Endothelial cell of umbilical vein (primary cell): ENCODE results near the gene PLG. TPM values are rescaled to one million over a fixed set of nuclear protein-coding genes. Genes with fewer than 3 reads are reported as not detected.

Source experiments
- BruUV-seq: library from RNA; stranded (reverse); fragments of 400-500 nt; replicated peaks from 2 replicates; lab custom pipeline; 2021; lab: Mats Ljungman, UMichigan
- CTCF ChIA-PET: fragments of 300-600, 350-600 bp; sonication (Branson Sonifier 250); formaldehyde crosslinking; loops from one replicate; lab custom pipeline; 2021; ENCODE audit warnings: antibody characterized with exemption, inconsistent platforms; lab: Charles Lee
- POLR2A ChIA-PET: fragments of 300-600, 350-600 bp; sonication (Branson Sonifier 250); formaldehyde crosslinking; loops from one replicate; lab custom pipeline; 2021; ENCODE audit warnings: antibody characterized with exemption, inconsistent platforms; lab: Charles Lee
- DNase-seq: peaks from one replicate; pipeline ENCODE4 v3.0.0-alpha.2; 2011; ENCODE audit warnings: low read depth, low spot score
- FAIRE-seq: peaks from 2 replicates; lab custom pipeline; 2011; peaks lifted over from hg19 to GRCh38; lab: Jason Lieb, UNC
- H2AFZ ChIP-seq: 2 replicates; pipeline ENCODE4 v1.6.0; 2012; ENCODE audit warnings: low read depth, low read length, control low read depth, inconsistent platforms
- H3K27ac ChIP-seq: 2 replicates; pipeline ENCODE4 v1.5.1; 2011; ENCODE audit warnings: low read depth, mild to moderate bottlenecking, control low read depth, low read length, moderate library complexity; ENCODE audit not compliant: insufficient read depth
- H3K27me3 ChIP-seq, 2 experiments: 2 replicates each; pipeline versions ENCODE4 v1.6.0 to v1.6.1; 2011; ENCODE audit warnings: low read length in 2 of 2, mixed read lengths in 1 of 2; ENCODE audit not compliant: control insufficient read depth in 2 of 2, insufficient read depth in 2 of 2
- H3K36me3 ChIP-seq, 2 experiments: 2 replicates in 1 of 2; 3 replicates in 1 of 2; pipeline ENCODE4 v1.5.1; 2011; ENCODE audit warnings: low read length in 2 of 2, mild to moderate bottlenecking in 1 of 2, moderate library complexity in 1 of 2; ENCODE audit not compliant: control insufficient read depth in 2 of 2, insufficient read depth in 2 of 2; ENCODE audit errors: extremely low read depth in 1 of 2
- H3K4me1 ChIP-seq: 3 replicates; pipeline ENCODE4 v1.5.1; 2011; ENCODE audit warnings: mild to moderate bottlenecking, low read length; ENCODE audit not compliant: control insufficient read depth, insufficient read depth; ENCODE audit errors: extremely low read depth
- H3K4me2 ChIP-seq: 2 replicates; pipeline ENCODE4 v1.6.1; 2011; ENCODE audit warnings: low read length, control low read depth, mixed read lengths; ENCODE audit not compliant: insufficient read depth
- H3K4me3 ChIP-seq, 3 experiments: fragments of 200-600 bp in 1 of 3; sonication (generic), shearing (Covaris generic) in 1 of 3; replicated peaks in 1 of 3; 2 replicates each; pipeline ENCODE4 v1.5.1; 2011 to 2016; ENCODE audit warnings: control low read depth in 3 of 3, low read length in 3 of 3, mild to moderate bottlenecking in 2 of 3, inconsistent platforms in 1 of 3, low read depth in 1 of 3, moderate library complexity in 1 of 3; ENCODE audit not compliant: insufficient read depth in 1 of 3
- H3K79me2 ChIP-seq: 2 replicates; pipeline ENCODE4 v1.6.0; 2012; ENCODE audit warnings: low read length, inconsistent platforms; ENCODE audit not compliant: control insufficient read depth, insufficient read depth
- H3K9ac ChIP-seq: replicated peaks from 2 replicates; pipeline ENCODE3; 2011; ENCODE audit warnings: low read length, control low read depth; ENCODE audit not compliant: insufficient read depth; ENCODE audit errors: extremely low read depth
- H3K9me1 ChIP-seq: replicated peaks from 3 replicates; pipeline ENCODE4 v1.6.0; 2011; ENCODE audit warnings: mild to moderate bottlenecking, low read length; ENCODE audit not compliant: control insufficient read depth, insufficient read depth; ENCODE audit errors: extremely low read depth
- H3K9me3 ChIP-seq: replicated peaks from 2 replicates; pipeline ENCODE4 v1.5.1; 2012; ENCODE audit warnings: low read length, inconsistent platforms; ENCODE audit not compliant: control insufficient read depth, insufficient read depth
- H4K20me1 ChIP-seq: replicated peaks from 2 replicates; pipeline ENCODE3; 2011; ENCODE audit warnings: mild to moderate bottlenecking, low read length; ENCODE audit not compliant: control insufficient read depth, insufficient read depth; ENCODE audit errors: extremely low read depth
- CTCF ChIP-seq, 2 donors: IDR thresholded peaks; 1 replicate in 1 of 2; 2 replicates in 1 of 2; pipeline ENCODE4 v1.5.1; 2011; ENCODE audit warnings: low read length in 2 of 2, mild to moderate bottlenecking in 2 of 2, moderate library complexity in 2 of 2, control low read depth in 1 of 2, inconsistent platforms in 1 of 2, low read depth in 1 of 2; ENCODE audit not compliant: insufficient read depth in 1 of 2; ENCODE audit errors: extremely low read depth in 1 of 2
- EZH2 ChIP-seq: IDR thresholded peaks from 2 replicates; pipeline ENCODE4 v1.6.1; 2012; ENCODE audit warnings: borderline replicate concordance, low read depth, mild to moderate bottlenecking, moderate library complexity, low read length, inconsistent platforms; ENCODE audit not compliant: severe bottlenecking
- FOS ChIP-seq: IDR thresholded peaks from 2 replicates; pipeline ENCODE4 v1.6.1; 2011; ENCODE audit warnings: mild to moderate bottlenecking, low read length, moderate library complexity, borderline replicate concordance; ENCODE audit not compliant: insufficient read depth
- GATA2 ChIP-seq: IDR thresholded peaks from 2 replicates; pipeline ENCODE4 v1.7.0; 2011; ENCODE audit warnings: low read depth, mild to moderate bottlenecking, moderate library complexity, mixed read lengths, low read length; ENCODE audit not compliant: insufficient read length, insufficient read depth
- JUN ChIP-seq: IDR thresholded peaks from 2 replicates; pipeline ENCODE4 v1.6.1; 2011; ENCODE audit warnings: borderline replicate concordance, low read depth; ENCODE audit not compliant: insufficient read length, insufficient read depth
- MAX ChIP-seq: IDR thresholded peaks from 2 replicates; pipeline ENCODE4 v1.6.1; 2011; ENCODE audit not compliant: insufficient read depth, insufficient read length
- MYC ChIP-seq: IDR thresholded peaks from one replicate; pipeline ENCODE4 v1.6.1; 2011; ENCODE audit warnings: mild to moderate bottlenecking, low read depth, low read length
- POLR2A ChIP-seq: IDR thresholded peaks from 2 replicates; pipeline ENCODE4 v1.6.1; 2012; ENCODE audit warnings: low read depth, mild to moderate bottlenecking, control low read depth, low read length
- POLR2AphosphoS5 ChIP-seq: IDR thresholded peaks from 2 replicates; pipeline ENCODE4 v1.6.1; 2012; ENCODE audit warnings: low read depth, mild to moderate bottlenecking, control low read depth, low read length, moderate library complexity; ENCODE audit not compliant: insufficient read depth
- dilution Hi-C: fragments of 300-500 bp; cut with MboI; formaldehyde crosslinking; loops from one replicate; pipeline ENCODE4 v1.15.0; 2019; ENCODE audit warnings: low sequenced_read_pairs; ENCODE audit not compliant: extremely low pct_ligation_motif_present
- intact Hi-C: fragments of 100-400 bp; cut with micrococcal nuclease; formaldehyde crosslinking; loops from one replicate; pipeline ENCODE4 v1.10.0; 2022
- polyA plus RNA-seq, 4 experiments: library from polyadenylated mRNA; depleted of rRNA in 3 of 4; stranded (reverse) in 3 of 4; unstranded in 1 of 4; fragments of >200 nt; gene quantifications; 2 replicates each; pipeline versions ENCODE4 v1.2.1 to v1.2.3, GENCODE V29; 2011 to 2012; ENCODE audit warnings: missing spikeins in 1 of 4
- total RNA-seq: library from RNA; stranded (reverse); gene quantifications from 2 replicates; pipeline ENCODE4 v1.2.3, GENCODE V29; 2021

The PLG gene
- total and polyA plus RNA-seq, 2 donors (not counting 3 experiments of a cell fraction or from before 2014, with no cell fraction given), result not detected

GRCh38 chr6:160667639-160668481, 34.2 kb upstream of the PLG start:
- dilution Hi-C loops, result no loop called here
- H3K9me3 ChIP-seq, result no peaks in the 10 kb centered on the region
- no peak overlapping the region for H3K4me3 ChIP-seq
- no peak overlapping the region for H3K9ac ChIP-seq
- no peaks in the 10 kb centered on the region for H3K4me1 ChIP-seq
- intact Hi-C loops, result no loop called here
- H3K4me2 ChIP-seq, result no peak overlapping the region
- H3K36me3 ChIP-seq, result no peaks in the 10 kb centered on the region
- no peaks in the 10 kb centered on the region for H3K27me3 ChIP-seq
- FAIRE-seq (no peak), DNase-seq (no peak)
- no TSS peak for BruUV-seq
- TF ChIP-seq POLR2AphosphoS5, result no peak
- no peak for TF ChIP-seq EZH2
- TF ChIP-seq JUN, result no peak
- no peak for TF ChIP-seq MYC
- no peak for TF ChIP-seq FOS
- TF ChIP-seq POLR2A, result no peak
- no peak for TF ChIP-seq CTCF (IDR thresholded peaks at IDR 0.05; ENCODE audit: extremely low read depth in 1 of 2, insufficient read depth in 1 of 2, low read depth in 1 of 2, low read length in 2 of 2)
- no peak for TF ChIP-seq MAX
- TF ChIP-seq GATA2, result no peak
- POLR2A ChIA-PET, result no interaction called here
- H2AFZ ChIP-seq, result no peak overlapping the region
- CTCF ChIA-PET, result no interaction called here
- H3K79me2 ChIP-seq, result no peaks in the 10 kb centered on the region
- H3K9me1 ChIP-seq, result no peaks in the 10 kb centered on the region
- no peak overlapping the region for H3K27ac ChIP-seq
- H4K20me1 ChIP-seq, result no peaks in the 10 kb centered on the region
